HepG2 (cell line): ENCODE data around the gene CABP4. TPM values are rescaled to one million over a fixed set of nuclear protein-coding genes. Genes with fewer than 3 reads are reported as not detected.

Experiments
- NFYC ChIP-seq: IDR thresholded peaks from 2 replicates; pipeline ENCODE4 v1.6.1; 2016; ENCODE audit warnings: missing genetic modification reagents, missing compliant biosample characterization
- NR2F6 ChIP-seq, 2 experiments: IDR thresholded peaks; 2 replicates each; pipeline ENCODE4 v1.6.1; 2016; ENCODE audit warnings: antibody characterized with exemption in 1 of 2, mild to moderate bottlenecking in 1 of 2
- RBFOX2 ChIP-seq: fragments of 200-400 bp; formaldehyde crosslinking; IDR thresholded peaks from 2 replicates; pipeline ENCODE4 v1.6.1; 2017; ENCODE audit warnings: low read depth, mild to moderate bottlenecking, low read length
- SAFB2 ChIP-seq: sonication (generic); formaldehyde crosslinking; IDR thresholded peaks from 2 replicates; pipeline ENCODE4 v1.5.1; 2020; ENCODE audit warnings: missing genetic modification reagents, low read depth, mild to moderate bottlenecking, borderline replicate concordance
- ZNF3 ChIP-seq: IDR thresholded peaks from 2 replicates; pipeline ENCODE4 v1.7.0; 2017; ENCODE audit warnings: inconsistent platforms
- ZNF547 ChIP-seq: sonication (generic); formaldehyde crosslinking; IDR thresholded peaks from 2 replicates; pipeline ENCODE4 v1.5.1; 2020; ENCODE audit warnings: mild to moderate bottlenecking, missing genetic modification reagents
- polyA plus RNA-seq, 8 experiments: library from polyadenylated mRNA; depleted of rRNA in 3 of 8; stranded (reverse) in 7 of 8; unstranded in 1 of 8; fragments of >200 nt; fragmentation: Illumina TruSeq in 4 of 8; extraction: Trizol in 4 of 8; gene quantifications; 2 replicates each; pipeline versions ENCODE4 v1.2.1 to v1.2.3, GENCODE V29; 2011 to 2016; ENCODE audit warnings: low read depth in 4 of 8, missing spikeins in 1 of 8, mixed read lengths in 1 of 8; ENCODE audit not compliant: insufficient read depth in 1 of 8
- total RNA-seq, 5 experiments: library from RNA; depleted of rRNA; stranded (reverse); fragments of >200 nt; fragmentation: Illumina TruSeq; extraction: Trizol; gene quantifications; 2 replicates each; pipeline ENCODE4 v1.2.3, GENCODE V29; 2016; ENCODE audit warnings: low read depth in 1 of 5
- TF ChIP-seq, protein P1 (sequence below): sonication (generic); formaldehyde crosslinking; IDR thresholded peaks from 2 replicates; pipeline ENCODE4 v1.5.1; 2020; ENCODE audit warnings: mild to moderate bottlenecking, missing genetic modification reagents, moderate library complexity
- TF ChIP-seq, protein P2 (sequence below): IDR thresholded peaks from 2 replicates; pipeline ENCODE4 v1.6.1; 2012; ENCODE audit warnings: inconsistent platforms
- TF ChIP-seq, protein P3 (sequence below): sonication (generic); formaldehyde crosslinking; IDR thresholded peaks from 2 replicates; pipeline ENCODE4 v1.4.0; 2020; ENCODE audit warnings: missing genetic modification reagents, mild to moderate bottlenecking, borderline replicate concordance
- TF ChIP-seq, protein P4 (sequence below): sonication (generic); formaldehyde crosslinking; IDR thresholded peaks from 2 replicates; pipeline ENCODE4 v1.4.0; 2020; ENCODE audit warnings: mild to moderate bottlenecking, missing genetic modification reagents, borderline replicate concordance

Gene CABP4
- total and polyA plus RNA-seq, 2 of the 13 experiments (the other 11 are each of a cell fraction or from before 2014, with no cell fraction given), result not detected

DNA sequence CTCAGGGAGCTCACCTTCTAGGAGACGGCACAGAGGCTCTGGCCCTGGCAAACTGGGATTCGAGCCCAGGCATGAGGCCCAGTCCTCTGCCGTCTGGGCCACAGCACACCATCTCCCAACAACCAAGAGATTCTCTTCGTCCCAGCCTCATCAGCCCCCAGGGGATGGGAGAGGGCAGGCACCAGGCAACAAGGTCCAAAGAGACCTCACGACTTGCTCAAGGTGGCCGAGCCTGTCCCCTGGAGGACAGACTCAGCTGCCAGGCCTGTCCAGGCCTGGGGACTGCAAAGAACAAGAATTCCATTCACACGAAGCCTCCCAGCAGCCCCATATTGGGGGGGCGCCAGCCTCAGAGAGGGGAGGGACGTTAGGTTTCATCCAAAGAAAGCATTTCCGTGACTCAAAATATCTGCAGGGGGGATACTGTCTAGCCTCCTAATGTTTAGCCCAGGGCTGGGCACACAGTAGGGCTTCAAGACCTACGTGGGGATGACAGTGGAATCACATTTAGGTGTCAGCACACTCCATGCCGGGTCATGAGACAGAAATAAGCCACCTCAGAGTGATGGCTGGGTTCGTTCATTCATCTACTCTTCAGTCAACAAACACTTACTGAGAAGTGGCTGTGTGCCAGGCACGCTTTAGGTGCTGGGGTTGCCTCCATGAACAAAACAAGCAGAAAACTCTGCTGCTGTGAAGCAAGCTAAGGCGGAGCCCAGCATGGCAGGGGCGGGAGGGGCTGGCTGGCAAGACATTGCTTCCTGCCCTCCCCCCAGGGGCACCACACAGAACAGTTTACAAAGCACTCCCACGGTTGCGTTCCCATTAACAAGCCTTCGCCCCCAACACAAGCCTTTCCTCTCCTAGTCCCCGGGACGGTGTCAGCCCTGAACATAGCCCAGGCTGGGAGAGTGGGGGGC is 38.5 kb upstream of the CABP4 start (continued):
- TF ChIP-seq, protein P1, sequence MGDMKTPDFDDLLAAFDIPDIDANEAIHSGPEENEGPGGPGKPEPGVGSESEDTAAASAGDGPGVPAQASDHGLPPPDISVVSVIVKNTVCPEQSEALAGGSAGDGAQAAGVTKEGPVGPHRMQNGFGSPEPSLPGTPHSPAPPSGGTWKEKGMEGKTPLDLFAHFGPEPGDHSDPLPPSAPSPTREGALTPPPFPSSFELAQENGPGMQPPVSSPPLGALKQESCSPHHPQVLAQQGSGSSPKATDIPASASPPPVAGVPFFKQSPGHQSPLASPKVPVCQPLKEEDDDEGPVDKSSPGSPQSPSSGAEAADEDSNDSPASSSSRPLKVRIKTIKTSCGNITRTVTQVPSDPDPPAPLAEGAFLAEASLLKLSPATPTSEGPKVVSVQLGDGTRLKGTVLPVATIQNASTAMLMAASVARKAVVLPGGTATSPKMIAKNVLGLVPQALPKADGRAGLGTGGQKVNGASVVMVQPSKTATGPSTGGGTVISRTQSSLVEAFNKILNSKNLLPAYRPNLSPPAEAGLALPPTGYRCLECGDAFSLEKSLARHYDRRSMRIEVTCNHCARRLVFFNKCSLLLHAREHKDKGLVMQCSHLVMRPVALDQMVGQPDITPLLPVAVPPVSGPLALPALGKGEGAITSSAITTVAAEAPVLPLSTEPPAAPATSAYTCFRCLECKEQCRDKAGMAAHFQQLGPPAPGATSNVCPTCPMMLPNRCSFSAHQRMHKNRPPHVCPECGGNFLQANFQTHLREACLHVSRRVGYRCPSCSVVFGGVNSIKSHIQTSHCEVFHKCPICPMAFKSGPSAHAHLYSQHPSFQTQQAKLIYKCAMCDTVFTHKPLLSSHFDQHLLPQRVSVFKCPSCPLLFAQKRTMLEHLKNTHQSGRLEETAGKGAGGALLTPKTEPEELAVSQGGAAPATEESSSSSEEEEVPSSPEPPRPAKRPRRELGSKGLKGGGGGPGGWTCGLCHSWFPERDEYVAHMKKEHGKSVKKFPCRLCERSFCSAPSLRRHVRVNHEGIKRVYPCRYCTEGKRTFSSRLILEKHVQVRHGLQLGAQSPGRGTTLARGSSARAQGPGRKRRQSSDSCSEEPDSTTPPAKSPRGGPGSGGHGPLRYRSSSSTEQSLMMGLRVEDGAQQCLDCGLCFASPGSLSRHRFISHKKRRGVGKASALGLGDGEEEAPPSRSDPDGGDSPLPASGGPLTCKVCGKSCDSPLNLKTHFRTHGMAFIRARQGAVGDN (CRISPR knock-in tag), result peak; percentile 10; the same call in 1 of the 2 replicates
- TF ChIP-seq ZNF547 (CRISPR knock-in tag) (no peak), NFYC (CRISPR knock-in tag) (no peak), SAFB2 (CRISPR knock-in tag) (no peak), RBFOX2 (no peak), NR2F6 (IDR thresholded peaks at IDR 0.05) (no peak), NR2F6 (CRISPR knock-in tag; IDR thresholded peaks at IDR 0.05) (0 out of 2 replicates have a peak, but pooled peaks have one; percentile 22), ZNF3 (CRISPR knock-in tag) (peak; percentile 99)
- TF ChIP-seq, protein P2, sequence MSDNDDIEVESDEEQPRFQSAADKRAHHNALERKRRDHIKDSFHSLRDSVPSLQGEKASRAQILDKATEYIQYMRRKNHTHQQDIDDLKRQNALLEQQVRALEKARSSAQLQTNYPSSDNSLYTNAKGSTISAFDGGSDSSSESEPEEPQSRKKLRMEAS, result no peak
- TF ChIP-seq, protein P3, sequence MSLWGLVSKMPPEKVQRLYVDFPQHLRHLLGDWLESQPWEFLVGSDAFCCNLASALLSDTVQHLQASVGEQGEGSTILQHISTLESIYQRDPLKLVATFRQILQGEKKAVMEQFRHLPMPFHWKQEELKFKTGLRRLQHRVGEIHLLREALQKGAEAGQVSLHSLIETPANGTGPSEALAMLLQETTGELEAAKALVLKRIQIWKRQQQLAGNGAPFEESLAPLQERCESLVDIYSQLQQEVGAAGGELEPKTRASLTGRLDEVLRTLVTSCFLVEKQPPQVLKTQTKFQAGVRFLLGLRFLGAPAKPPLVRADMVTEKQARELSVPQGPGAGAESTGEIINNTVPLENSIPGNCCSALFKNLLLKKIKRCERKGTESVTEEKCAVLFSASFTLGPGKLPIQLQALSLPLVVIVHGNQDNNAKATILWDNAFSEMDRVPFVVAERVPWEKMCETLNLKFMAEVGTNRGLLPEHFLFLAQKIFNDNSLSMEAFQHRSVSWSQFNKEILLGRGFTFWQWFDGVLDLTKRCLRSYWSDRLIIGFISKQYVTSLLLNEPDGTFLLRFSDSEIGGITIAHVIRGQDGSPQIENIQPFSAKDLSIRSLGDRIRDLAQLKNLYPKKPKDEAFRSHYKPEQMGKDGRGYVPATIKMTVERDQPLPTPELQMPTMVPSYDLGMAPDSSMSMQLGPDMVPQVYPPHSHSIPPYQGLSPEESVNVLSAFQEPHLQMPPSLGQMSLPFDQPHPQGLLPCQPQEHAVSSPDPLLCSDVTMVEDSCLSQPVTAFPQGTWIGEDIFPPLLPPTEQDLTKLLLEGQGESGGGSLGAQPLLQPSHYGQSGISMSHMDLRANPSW (CRISPR knock-in tag), result no peak
- TF ChIP-seq, protein P4, sequence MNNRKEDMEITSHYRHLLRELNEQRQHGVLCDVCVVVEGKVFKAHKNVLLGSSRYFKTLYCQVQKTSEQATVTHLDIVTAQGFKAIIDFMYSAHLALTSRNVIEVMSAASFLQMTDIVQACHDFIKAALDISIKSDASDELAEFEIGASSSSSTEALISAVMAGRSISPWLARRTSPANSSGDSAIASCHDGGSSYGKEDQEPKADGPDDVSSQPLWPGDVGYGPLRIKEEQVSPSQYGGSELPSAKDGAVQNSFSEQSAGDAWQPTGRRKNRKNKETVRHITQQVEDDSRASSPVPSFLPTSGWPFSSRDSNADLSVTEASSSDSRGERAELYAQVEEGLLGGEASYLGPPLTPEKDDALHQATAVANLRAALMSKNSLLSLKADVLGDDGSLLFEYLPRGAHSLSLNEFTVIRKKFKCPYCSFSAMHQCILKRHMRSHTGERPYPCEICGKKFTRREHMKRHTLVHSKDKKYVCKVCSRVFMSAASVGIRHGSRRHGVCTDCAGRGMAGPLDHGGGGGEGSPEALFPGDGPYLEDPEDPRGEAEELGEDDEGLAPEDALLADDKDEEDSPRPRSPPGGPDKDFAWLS, result no peak
